ENCODE measurements around the gene TOP2B. TPM values are rescaled to one million over a fixed set of nuclear protein-coding genes. Genes with fewer than 3 reads are reported as not detected.

Gene TOP2B
- total and polyA plus RNA-seq, 2 experiments from 2014 or later: 92.0 to 179 TPM

DNA sequence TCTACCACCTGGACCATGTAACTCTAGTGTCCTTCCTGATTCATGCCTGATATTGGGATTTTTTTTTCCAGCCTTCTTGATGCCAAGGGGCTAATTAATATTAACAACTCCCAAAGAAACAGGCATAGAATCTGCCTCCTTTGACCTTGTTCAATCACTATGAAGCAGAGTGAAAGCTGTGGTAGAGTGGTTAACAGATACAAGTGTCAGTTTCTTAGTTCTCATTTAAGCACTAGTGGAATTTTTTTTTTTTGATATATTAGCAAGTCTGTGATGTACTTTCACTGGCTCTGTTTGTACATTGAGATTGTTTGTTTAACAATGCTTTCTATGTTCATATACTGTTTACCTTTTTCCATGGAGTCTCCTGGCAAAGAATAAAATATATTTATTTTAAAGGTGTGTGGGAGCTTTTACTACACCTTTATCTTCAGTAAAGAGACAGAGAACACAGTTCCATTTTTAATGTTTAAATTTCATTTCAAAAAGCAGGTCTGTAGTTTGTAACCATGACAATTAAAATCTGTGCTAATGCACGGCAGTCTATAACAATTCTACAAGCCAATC, 67.1 kb downstream of the TOP2B start:
- no peak overlapping the region for H3K4me3 ChIP-seq
- Mint-ChIP-seq H3K27ac (no peak overlapping the region), H3K27me3 (ENCODE audit: insufficient read depth, low read depth, poor library complexity) (no peaks in the 10 kb centered on the region)

More for the DNA sequence above, 67.1 kb downstream of the TOP2B start:
- no peaks in the 10 kb centered on the region for H3K4me1 ChIP-seq (ENCODE audit: insufficient read depth)
- no peaks in the 10 kb centered on the region for H3K9me3 Mint-ChIP-seq
- H3K36me3 Mint-ChIP-seq (ENCODE audit: low read depth): peaks cover 26% of the 10 kb centered on the region; the same call in 2 of the 3 replicates
- DNase-seq (ENCODE audit: low spot score) (no peak), ATAC-seq (no peak)
- no peak for TF ChIP-seq ZNF331 (CRISPR knock-in tag; IDR thresholded peaks at IDR 0.05; ENCODE audit: low read depth)
- no peak for TF ChIP-seq CREB1 (CRISPR knock-in tag; IDR thresholded peaks at IDR 0.05; ENCODE audit: low read depth)
- TF ChIP-seq ETS1 (IDR thresholded peaks at IDR 0.05): no peak
- TF ChIP-seq, protein P1, sequence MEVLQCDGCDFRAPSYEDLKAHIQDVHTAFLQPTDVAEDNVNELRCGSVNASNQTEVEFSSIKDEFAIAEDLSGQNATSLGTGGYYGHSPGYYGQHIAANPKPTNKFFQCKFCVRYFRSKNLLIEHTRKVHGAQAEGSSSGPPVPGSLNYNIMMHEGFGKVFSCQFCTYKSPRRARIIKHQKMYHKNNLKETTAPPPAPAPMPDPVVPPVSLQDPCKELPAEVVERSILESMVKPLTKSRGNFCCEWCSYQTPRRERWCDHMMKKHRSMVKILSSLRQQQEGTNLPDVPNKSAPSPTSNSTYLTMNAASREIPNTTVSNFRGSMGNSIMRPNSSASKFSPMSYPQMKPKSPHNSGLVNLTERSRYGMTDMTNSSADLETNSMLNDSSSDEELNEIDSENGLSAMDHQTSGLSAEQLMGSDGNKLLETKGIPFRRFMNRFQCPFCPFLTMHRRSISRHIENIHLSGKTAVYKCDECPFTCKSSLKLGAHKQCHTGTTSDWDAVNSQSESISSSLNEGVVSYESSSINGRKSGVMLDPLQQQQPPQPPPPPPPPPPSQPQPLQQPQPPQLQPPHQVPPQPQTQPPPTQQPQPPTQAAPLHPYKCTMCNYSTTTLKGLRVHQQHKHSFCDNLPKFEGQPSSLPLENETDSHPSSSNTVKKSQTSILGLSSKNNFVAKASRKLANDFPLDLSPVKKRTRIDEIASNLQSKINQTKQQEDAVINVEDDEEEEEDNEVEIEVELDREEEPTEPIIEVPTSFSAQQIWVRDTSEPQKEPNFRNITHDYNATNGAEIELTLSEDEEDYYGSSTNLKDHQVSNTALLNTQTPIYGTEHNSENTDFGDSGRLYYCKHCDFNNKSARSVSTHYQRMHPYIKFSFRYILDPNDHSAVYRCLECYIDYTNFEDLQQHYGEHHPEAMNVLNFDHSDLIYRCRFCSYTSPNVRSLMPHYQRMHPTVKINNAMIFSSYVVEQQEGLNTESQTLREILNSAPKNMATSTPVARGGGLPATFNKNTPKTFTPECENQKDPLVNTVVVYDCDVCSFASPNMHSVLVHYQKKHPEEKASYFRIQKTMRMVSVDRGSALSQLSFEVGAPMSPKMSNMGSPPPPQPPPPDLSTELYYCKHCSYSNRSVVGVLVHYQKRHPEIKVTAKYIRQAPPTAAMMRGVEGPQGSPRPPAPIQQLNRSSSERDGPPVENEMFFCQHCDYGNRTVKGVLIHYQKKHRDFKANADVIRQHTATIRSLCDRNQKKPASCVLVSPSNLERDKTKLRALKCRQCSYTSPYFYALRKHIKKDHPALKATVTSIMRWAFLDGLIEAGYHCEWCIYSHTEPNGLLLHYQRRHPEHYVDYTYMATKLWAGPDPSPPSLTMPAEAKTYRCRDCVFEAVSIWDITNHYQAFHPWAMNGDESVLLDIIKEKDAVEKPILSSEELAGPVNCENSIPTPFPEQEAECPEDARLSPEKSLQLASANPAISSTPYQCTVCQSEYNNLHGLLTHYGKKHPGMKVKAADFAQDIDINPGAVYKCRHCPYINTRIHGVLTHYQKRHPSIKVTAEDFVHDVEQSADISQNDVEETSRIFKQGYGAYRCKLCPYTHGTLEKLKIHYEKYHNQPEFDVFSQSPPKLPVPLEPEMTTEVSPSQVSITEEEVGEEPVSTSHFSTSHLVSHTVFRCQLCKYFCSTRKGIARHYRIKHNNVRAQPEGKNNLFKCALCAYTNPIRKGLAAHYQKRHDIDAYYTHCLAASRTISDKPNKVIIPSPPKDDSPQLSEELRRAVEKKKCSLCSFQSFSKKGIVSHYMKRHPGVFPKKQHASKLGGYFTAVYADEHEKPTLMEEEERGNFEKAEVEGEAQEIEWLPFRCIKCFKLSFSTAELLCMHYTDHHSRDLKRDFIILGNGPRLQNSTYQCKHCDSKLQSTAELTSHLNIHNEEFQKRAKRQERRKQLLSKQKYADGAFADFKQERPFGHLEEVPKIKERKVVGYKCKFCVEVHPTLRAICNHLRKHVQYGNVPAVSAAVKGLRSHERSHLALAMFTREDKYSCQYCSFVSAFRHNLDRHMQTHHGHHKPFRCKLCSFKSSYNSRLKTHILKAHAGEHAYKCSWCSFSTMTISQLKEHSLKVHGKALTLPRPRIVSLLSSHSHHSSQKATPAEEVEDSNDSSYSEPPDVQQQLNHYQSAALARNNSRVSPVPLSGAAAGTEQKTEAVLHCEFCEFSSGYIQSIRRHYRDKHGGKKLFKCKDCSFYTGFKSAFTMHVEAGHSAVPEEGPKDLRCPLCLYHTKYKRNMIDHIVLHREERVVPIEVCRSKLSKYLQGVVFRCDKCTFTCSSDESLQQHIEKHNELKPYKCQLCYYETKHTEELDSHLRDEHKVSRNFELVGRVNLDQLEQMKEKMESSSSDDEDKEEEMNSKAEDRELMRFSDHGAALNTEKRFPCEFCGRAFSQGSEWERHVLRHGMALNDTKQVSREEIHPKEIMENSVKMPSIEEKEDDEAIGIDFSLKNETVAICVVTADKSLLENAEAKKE (CRISPR knock-in tag; IDR thresholded peaks at IDR 0.05): no peak
- TF ChIP-seq ZNF114 (CRISPR knock-in tag; IDR thresholded peaks at IDR 0.05): no peak
- TF ChIP-seq EZH2 (IDR thresholded peaks at IDR 0.05; ENCODE audit: low read depth, unreplicated experiment): no peak
- no peak for TF ChIP-seq JUNB (IDR thresholded peaks at IDR 0.05; ENCODE audit: unreplicated experiment)
- TF ChIP-seq, protein P2, sequence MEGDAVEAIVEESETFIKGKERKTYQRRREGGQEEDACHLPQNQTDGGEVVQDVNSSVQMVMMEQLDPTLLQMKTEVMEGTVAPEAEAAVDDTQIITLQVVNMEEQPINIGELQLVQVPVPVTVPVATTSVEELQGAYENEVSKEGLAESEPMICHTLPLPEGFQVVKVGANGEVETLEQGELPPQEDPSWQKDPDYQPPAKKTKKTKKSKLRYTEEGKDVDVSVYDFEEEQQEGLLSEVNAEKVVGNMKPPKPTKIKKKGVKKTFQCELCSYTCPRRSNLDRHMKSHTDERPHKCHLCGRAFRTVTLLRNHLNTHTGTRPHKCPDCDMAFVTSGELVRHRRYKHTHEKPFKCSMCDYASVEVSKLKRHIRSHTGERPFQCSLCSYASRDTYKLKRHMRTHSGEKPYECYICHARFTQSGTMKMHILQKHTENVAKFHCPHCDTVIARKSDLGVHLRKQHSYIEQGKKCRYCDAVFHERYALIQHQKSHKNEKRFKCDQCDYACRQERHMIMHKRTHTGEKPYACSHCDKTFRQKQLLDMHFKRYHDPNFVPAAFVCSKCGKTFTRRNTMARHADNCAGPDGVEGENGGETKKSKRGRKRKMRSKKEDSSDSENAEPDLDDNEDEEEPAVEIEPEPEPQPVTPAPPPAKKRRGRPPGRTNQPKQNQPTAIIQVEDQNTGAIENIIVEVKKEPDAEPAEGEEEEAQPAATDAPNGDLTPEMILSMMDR (conservative IDR thresholded peaks at IDR 0.05; ENCODE audit: low read depth in 2 of 2): no peak
- TF ChIP-seq EZH2phosphoT487 (IDR thresholded peaks at IDR 0.05; ENCODE audit: unreplicated experiment): no peak
- no peak for TF ChIP-seq POLR2AphosphoS5 (IDR thresholded peaks at IDR 0.05; ENCODE audit: low read depth)
- TF ChIP-seq, protein P3, sequence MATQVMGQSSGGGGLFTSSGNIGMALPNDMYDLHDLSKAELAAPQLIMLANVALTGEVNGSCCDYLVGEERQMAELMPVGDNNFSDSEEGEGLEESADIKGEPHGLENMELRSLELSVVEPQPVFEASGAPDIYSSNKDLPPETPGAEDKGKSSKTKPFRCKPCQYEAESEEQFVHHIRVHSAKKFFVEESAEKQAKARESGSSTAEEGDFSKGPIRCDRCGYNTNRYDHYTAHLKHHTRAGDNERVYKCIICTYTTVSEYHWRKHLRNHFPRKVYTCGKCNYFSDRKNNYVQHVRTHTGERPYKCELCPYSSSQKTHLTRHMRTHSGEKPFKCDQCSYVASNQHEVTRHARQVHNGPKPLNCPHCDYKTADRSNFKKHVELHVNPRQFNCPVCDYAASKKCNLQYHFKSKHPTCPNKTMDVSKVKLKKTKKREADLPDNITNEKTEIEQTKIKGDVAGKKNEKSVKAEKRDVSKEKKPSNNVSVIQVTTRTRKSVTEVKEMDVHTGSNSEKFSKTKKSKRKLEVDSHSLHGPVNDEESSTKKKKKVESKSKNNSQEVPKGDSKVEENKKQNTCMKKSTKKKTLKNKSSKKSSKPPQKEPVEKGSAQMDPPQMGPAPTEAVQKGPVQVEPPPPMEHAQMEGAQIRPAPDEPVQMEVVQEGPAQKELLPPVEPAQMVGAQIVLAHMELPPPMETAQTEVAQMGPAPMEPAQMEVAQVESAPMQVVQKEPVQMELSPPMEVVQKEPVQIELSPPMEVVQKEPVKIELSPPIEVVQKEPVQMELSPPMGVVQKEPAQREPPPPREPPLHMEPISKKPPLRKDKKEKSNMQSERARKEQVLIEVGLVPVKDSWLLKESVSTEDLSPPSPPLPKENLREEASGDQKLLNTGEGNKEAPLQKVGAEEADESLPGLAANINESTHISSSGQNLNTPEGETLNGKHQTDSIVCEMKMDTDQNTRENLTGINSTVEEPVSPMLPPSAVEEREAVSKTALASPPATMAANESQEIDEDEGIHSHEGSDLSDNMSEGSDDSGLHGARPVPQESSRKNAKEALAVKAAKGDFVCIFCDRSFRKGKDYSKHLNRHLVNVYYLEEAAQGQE (IDR thresholded peaks at IDR 0.05; ENCODE audit: unreplicated experiment): no peak
- no peak for TF ChIP-seq NANOG (IDR thresholded peaks at IDR 0.05; ENCODE audit: borderline replicate concordance)
- TF ChIP-seq STAT1 (IDR thresholded peaks at IDR 0.05; ENCODE audit: unreplicated experiment): no peak
- no peak overlapping the region for H2AFZ ChIP-seq
- no peak overlapping the region for H3K4me3 Mint-ChIP-seq
- H3F3A ChIP-seq (replicated peaks; ENCODE audit: low read depth): no peaks in the 10 kb centered on the region
- H4K20me1 ChIP-seq (replicated peaks; ENCODE audit: insufficient read depth): no peaks in the 10 kb centered on the region
- peaks cover 12% of the 10 kb centered on the region; the same call in 2 of the 3 replicates for H3K4me1 Mint-ChIP-seq
- H3K27me3 ChIP-seq (ENCODE audit: insufficient read depth): no peaks in the 10 kb centered on the region
- H3K9me2 ChIP-seq (ENCODE audit: insufficient read depth): no peaks in the 10 kb centered on the region
- H3K4me2 ChIP-seq: no peak overlapping the region
- no peaks in the 10 kb centered on the region for H3K79me2 ChIP-seq (replicated peaks; ENCODE audit: insufficient read depth)
- no peak overlapping the region for H3K27ac ChIP-seq (ENCODE audit: low read depth)
- peaks cover 13% of the 10 kb centered on the region; the same call in 1 of the 2 replicates for H3K36me3 ChIP-seq (ENCODE audit: insufficient read depth)

All from GM23338 (cell line).